Measurements from ENCODE around the gene CACNA2D2. TPM values are rescaled to one million over a fixed set of nuclear protein-coding genes. Genes with fewer than 3 reads are reported as not detected.

CACNA2D2 gene
- total RNA-seq, 1 donor from 2014 or later = 2.5 TPM

DNA sequence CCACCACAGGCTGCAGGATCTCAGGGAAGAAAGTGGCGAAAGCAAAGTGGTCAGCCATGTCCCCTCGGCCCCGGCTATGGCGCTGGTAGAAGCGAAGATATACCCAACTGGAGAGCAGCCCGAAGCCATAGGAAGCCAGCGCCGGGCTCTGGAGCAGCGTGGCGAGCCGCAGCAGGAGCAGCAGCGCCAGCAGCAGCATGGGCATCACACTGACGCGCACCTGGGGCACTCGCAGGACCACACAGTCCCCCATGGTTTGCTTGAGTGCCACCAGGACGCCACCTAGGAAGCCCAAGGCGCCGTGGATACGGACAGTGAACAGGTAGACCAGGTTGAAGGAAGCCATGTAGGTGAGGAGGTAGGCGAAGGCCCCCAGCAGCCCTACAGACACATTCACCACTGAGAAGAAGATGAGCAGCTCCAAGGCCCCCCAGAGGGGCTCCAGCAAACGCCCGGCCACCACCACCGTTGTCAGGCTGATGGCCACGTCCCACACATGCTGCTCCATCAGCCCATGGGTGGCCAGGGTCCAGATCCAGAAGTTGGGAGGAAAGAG is 145.0 kb downstream of the CACNA2D2 start:
- peaks cover 0 to 19% of the 10 kb centered on the region in 2 donors for H3K36me3 ChIP-seq
- peak overlapping the region; percentile 78 for H3K27ac ChIP-seq
- H3K4me3 ChIP-seq = peak overlapping the region; percentile 69 to 72
- no peaks in the 10 kb centered on the region for H3K27me3 ChIP-seq
- no peak for TF ChIP-seq POLR2AphosphoS5 (IDR thresholded peaks at IDR 0.05; ENCODE audit: insufficient read depth in 1 of 2, low read depth in 1 of 2)
- no peak for TF ChIP-seq POLR2A (IDR thresholded peaks at IDR 0.05)
- no peak for TF ChIP-seq CTCF (IDR thresholded peaks at IDR 0.05)
- H3K9me3 ChIP-seq = no peaks in the 10 kb centered on the region
- no peak for DNase-seq (ENCODE audit: extremely low spot score in 2 of 2)
- peaks cover 46% of the 10 kb centered on the region for H3K4me1 ChIP-seq
- intact Hi-C loops (cut with DNase I) = loop anchor here (5.0 kb wide), 1 partner anchor 189 kb away; no protein-coding TSS in a partner anchor

- no peak for DNase-seq (ENCODE audit: extremely low spot score in 2 of 2)
- intact Hi-C loops (cut with DNase I) = loop anchor here (5.0 kb wide), 1 partner anchor 190 kb away; no protein-coding TSS in a partner anchor
- Histone ChIP-seq H3K27ac (peak overlapping the region; percentile 78), H3K4me3 (peak overlapping the region; percentile 69 to 72), H3K4me1 (peaks cover 49% of the 10 kb centered on the region), H3K9me3 (no peaks in the 10 kb centered on the region), H3K27me3 (no peaks in the 10 kb centered on the region), H3K36me3 (peaks cover 0 to 23% of the 10 kb centered on the region in 2 donors)
- TF ChIP-seq CTCF (IDR thresholded peaks at IDR 0.05) = no peak
- TF ChIP-seq POLR2A (IDR thresholded peaks at IDR 0.05) = no peak
- no peak for TF ChIP-seq POLR2AphosphoS5 (IDR thresholded peaks at IDR 0.05; ENCODE audit: insufficient read depth in 1 of 2, low read depth in 1 of 2)
Measured at GRCh38 chr3:50357481-50357880, 146.0 kb downstream of the CACNA2D2 start.

GRCh38 chr3:50356553-50356952 is 146.9 kb downstream of the CACNA2D2 start:
- Histone ChIP-seq H3K4me1 (peaks cover 53% of the 10 kb centered on the region), H3K4me3 (peak overlapping the region; percentile 69 to 72), H3K36me3 (peaks cover 0 to 23% of the 10 kb centered on the region in 2 donors), H3K27ac (peak overlapping the region; percentile 78), H3K9me3 (no peaks in the 10 kb centered on the region), H3K27me3 (no peaks in the 10 kb centered on the region)
- intact Hi-C loops (cut with DNase I) = loop anchor here (5.0 kb wide), 1 partner anchor 191 kb away; no protein-coding TSS in a partner anchor
- TF ChIP-seq POLR2AphosphoS5 (IDR thresholded peaks at IDR 0.05; ENCODE audit: insufficient read depth in 1 of 2, low read depth in 1 of 2) = no peak
- no peak for TF ChIP-seq CTCF (IDR thresholded peaks at IDR 0.05)
- no peak for TF ChIP-seq POLR2A (IDR thresholded peaks at IDR 0.05)
- DNase-seq (ENCODE audit: extremely low spot score in 2 of 2) = no peak

DNA sequence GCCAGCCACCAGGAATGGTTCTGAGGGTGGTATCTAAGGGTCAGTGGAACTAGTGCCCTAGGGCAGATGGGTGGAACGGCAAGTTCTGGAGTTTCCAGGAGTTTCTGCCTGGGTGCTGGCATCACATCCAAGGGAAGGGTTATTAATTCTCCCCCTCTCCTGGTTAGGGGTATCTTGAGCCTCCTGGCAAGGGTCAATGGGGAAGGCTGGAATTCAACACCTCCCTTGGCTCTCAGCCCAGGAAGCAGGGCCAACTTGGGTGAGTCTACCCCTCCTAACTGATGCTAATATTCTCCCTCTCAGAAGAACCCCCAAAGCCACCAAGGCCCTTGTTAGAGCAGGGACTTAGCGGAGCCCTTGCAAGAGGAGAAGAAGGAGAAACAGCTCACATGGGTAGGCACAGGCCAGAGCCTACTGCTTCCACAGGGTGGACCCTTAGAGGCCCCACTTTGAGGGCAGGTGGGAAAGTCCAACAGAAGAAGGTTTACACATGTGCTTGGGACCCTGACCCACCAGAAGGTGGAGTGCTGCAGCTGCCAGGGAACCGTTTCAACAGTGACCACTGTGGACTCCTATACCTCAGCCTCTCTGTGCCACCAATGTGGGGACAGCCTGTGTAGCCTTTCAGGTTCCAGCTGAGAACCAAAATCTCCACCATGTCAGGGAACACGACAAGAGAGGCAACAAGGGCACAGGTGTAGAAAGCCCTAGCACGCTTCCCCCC is 147.4 kb downstream of the CACNA2D2 start:
- TF ChIP-seq POLR2A (IDR thresholded peaks at IDR 0.05) = no peak
- no peak for TF ChIP-seq POLR2AphosphoS5 (IDR thresholded peaks at IDR 0.05; ENCODE audit: insufficient read depth in 1 of 2, low read depth in 1 of 2)
- TF ChIP-seq CTCF (IDR thresholded peaks at IDR 0.05) = no peak
- Histone ChIP-seq H3K9me3 (no peaks in the 10 kb centered on the region), H3K27ac (no peak overlapping the region), H3K36me3 (peaks cover 0 to 23% of the 10 kb centered on the region in 2 donors), H3K4me1 (peaks cover 58% of the 10 kb centered on the region), H3K4me3 (peak overlapping the region; percentile 69 to 72), H3K27me3 (no peaks in the 10 kb centered on the region)
- DNase-seq (ENCODE audit: extremely low spot score in 2 of 2) = no peak
- intact Hi-C loops (cut with DNase I) = loop anchor here (5.0 kb wide), 1 partner anchor 191 kb away; no protein-coding TSS in a partner anchor
